ENCODE measurements around the gene BICD2.
"Not testable (repeated sequence)": the region's sequence is repeated elsewhere in the genome, so short reads cannot be mapped to it uniquely, and the experiment has no call there.

The BICD2 gene

DNA sequence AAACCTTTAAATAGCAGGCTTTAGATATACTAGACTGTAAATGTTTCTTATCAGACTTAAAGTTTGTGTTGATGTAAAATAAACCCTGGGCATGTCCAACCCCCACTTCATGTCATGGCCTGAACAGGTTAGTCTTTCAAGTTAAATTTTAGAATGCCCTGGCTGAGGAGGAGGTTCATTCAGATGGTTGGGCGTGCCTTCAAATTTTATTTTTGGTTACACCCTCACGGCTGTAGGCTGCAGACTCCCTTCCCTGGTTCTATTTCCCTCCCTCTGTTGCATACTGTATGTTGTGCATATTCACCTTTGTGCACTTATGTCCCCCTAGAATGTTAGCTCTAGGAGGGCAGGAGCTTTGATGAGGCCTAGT is 5.3 kb upstream of the BICD2 start:
- no peak for DNase-seq

GRCh38 chr9:92769286-92769685 is 4.7 kb upstream of the BICD2 start:
- no peak for DNase-seq

GRCh38 chr9:92768816-92769215 is 4.2 kb upstream of the BICD2 start:
- DNase-seq, result not testable (repeated sequence)

DNA sequence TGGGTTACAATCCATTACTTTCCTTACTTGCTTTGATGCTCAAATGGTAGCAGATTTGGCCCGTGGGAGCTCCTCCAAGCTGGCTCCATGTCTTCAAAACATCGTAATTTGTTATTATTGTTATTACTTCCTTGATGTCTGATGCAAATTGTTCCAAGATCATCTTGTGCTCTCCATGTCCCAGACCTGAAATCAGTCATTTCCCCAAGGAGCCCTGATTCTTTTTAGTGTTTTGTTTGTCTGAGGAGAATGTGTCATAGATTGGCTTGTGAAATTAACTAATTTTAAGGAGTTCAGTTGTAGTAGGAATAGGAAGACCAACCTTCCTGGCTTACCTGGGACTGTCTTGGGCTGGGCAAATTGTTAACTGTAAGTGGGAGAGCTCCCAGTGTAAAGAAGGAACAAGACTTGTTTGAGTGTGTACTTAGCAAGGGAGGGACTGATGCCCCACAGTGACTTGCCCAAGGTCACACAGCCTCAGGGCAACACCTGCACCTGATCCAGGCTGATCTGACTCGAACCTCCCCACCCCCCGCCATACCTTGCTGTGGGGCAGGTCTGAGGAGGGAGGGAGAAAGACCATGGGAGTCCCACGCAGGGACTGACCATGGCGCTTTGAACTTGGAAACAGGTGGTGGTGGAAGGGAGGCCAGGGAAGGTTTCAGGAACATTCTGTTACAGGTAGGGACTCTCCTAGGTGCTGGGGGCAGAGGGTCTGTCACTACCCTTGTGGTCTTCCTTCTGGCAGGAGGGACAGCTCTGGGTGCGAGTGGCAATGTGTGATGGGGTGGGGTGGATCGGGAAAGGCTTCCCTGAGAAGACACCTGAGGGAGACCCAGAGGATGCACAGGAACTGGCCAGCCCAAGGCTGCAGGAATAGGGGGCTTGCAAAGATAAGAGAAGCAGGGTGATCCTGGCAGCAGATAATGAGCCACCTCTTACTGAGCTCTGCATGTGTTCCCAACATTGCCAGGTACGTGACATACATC is 2.7 kb upstream of the BICD2 start:
- no peak for DNase-seq

GRCh38 chr9:92764988-92765936 is 629 bp upstream of the BICD2 start:
- DNase-seq, result peak; percentile 96 to 98

GRCh38 chr9:92763721-92764380 is 782 bp downstream of the BICD2 start:
- no peak for DNase-seq

DNA sequence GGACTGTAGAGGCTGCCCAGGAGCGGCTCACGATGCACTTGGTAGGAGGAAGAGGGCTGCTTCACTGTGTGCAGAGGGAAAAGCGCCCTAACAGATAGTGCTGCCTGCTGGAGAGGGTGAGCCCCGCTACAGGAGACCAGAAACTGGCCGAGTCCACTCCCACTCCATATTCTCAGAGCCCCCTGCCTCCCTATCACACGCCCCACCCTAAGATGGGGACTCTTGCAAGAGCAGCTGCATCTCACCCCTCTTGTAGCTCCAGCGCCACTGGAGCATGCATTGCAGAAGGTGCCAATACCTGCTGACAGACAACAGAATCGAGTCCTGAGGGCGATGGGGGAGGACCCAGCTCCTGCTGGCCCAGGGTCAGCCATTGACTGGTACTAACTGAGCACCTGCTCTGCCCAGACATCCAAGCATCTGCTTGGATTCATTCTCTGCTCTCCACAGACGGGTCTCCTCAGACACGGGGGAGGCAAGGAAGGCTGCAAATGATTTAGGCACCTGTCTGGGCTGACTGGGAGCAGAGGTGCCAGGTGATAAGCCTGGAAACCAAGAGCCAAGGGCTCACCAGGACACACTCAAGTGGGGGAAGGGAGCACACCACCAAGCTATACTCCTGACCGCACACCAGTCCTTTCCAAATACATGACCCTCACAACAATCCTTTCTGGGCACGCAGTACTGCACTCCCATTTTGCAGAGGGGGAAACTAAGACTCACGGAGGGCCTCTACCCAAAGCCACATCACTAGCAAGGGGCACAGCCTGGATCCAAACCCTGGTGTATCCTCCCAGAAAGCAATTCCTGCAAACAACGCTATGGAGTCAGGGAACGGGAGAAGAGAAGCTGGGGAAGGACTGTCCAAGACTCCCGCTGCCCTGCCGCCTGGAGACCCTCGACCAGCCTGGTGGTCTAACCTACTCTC is 1.6 kb downstream of the BICD2 start:
- DNase-seq, result no peak

GRCh38 chr9:92762196-92762595 is 2.4 kb downstream of the BICD2 start:
- DNase-seq, result no peak

DNA sequence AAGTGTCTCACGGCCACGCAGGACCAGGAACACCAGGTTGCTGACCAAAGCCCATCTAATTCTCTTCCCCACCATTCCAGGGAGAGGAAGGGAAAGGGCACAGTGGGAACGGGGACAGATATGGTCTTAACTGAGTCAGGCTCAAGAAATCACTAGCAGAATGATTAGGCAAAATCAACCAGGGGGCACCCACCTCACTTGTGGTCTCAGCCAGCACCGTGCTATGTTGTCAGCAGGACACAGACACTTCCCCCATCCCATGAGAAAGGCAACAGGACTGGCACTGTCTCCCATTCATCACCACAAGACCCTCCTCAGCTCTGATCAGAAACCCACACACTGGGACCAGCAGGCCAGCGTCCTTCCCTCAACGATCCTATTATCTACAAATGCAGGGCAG is 2.9 kb downstream of the BICD2 start:
- no peak for DNase-seq

DNA sequence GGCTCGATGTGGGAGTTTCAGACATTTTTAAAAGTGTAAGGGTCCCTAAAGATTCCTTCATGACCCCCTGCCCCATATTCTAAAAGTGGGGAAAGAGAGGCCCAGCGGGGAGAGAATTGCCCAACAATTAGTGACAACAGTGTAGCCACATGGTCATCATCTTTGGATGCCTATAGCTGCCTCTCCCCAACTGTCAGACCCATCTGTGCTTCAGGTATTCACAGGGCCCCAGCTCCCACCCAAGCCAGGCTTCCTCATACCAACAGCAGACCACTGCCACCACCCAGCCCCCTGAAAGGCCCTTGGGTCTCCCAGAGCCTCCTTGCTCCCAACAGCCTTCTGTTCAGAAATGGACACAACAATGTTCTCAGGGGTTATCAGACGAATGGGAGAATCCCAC is 4.1 kb downstream of the BICD2 start:
- DNase-seq, result no peak

- DNase-seq, result no peak
Observed at GRCh38 chr9:92760070-92760469, 4.6 kb downstream of the BICD2 start.

DNA sequence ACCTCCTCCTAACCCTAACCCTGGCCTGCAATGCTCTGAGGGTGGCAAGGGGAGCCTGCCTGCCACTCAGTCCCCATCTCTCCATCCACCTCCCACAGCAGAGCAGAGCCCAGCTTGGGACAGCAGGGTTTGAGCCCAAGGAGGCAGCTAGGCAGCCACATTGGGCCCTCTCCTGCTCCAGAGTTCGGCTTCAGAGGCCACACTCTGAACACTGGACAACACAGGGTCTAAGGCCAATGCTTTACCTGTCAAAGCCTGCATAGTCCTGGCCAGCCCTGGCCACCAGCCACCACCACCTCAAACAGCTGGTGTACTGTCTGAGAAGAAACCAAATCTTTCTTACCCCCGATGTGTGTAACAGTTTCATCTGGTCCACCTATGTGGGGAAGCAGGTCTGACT is 5.2 kb downstream of the BICD2 start:
- DNase-seq, result no peak

DNA sequence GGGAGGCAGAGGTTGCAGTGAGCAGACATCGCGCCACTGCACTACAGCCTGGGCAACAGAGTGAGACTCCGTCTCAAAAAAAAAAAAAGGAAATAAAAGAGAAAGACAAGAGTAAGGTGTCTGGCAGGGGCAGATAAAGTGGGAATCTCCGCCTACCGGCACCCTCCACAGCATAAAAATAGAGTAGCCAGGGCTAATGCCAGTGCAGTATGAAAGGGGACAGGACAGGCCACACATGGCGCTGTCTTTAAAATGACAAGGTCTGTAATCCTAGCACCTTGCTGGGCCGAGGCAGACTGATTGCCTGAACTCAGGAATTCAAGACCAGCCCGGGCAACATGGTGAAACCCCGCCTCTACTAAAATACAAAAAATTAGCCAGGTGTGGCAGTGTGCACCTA is 7.8 kb downstream of the BICD2 start:
- DNase-seq, result no peak

- no peak for DNase-seq
Observed at GRCh38 chr9:92754091-92754745, 10.4 kb downstream of the BICD2 start.

- no peak for DNase-seq
Observed at GRCh38 chr9:92752812-92753404, 11.7 kb downstream of the BICD2 start.

GRCh38 chr9:92749934-92750315 is 14.7 kb downstream of the BICD2 start:
- DNase-seq, result no peak

DNA sequence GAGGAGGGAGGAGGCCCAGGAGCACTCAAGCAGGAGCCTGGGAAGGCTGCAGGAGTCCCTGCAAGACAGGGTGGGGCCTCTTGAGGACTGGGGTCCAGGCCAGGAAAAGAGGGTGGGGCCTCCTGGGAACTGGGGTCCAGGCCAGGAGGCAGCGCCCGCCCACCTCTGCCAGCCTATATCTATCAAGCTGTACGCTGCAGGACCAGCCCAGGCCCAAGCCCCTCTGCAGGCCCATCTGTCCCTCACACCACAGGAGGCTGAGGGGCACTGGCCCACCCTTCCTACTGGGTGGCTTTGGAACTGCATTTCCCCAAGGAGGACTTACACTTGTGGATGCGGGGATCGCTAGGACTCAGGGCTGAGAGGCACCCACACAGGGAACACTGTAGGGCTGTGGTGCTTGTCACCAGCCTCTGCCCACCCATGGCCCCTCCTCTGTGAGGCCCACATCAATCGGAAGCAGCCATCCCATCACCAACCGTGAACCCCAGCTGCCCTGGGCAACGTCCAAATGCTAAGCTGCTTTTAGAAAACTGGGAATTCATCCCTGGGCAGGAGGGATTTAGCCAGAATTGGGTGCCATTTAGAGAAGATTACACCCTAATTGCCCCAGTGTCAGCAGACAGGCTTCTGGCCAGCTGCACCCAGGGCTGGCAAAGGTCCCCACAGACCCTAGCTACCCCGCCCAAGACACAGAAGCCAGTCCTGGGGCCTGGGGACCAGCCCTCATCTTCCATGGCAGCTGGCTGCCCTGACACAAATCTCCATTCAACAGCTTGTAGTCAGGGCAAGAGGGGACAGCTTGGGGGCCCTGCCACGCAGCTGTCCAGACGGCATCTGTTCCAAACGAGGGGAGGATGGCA is 15.3 kb downstream of the BICD2 start:
- no peak for DNase-seq

GRCh38 chr9:92748233-92748497 is 16.5 kb downstream of the BICD2 start:
- no peak for DNase-seq

DNA sequence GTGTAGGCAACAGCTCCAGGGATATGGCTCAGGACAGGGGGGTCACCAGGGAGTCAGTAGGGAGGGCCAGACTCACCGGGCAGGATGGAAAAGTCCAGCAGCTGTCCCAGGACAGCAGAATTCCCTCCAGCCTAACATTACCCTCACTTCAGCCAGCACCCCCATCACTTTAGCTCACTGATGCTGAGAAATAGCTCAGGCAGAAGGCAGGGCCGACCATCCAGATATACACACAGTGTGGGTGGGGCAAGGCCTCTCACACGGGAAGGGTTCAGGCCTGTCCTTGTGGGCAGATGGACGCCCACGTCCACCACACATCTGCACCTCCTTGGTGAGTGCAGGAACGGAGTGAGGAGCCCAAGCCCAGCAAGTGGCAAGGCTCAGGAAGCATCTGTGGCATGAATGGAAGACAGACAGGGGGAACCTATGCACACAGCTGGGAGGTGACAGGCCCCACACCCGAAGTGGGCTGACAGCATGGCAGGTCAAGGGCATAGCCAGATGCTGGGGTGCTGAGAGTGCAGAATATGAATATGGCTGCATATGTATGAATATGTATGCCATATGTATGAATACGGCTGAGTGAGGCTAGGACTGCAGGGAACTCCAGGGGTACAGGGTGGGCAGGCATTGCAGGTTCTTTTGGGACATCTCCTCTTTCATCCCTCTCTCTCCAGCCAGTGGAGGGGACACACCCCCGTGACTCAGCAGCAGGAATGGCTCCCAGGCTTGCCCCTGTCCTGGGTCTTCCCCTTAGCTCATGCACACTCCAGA is 17.0 kb downstream of the BICD2 start:
- DNase-seq, result no peak

Data from SHP77 (cell line).